Endothelial cell of umbilical vein (primary cell): ENCODE data around the gene FBXO44. TPM values are rescaled to one million over a fixed set of nuclear protein-coding genes. Genes with fewer than 3 reads are reported as not detected.

ENCODE experiments used
- BruUV-seq: library from RNA; stranded (reverse); fragments of 400-500 nt; replicated peaks from 2 replicates; lab custom pipeline; 2021; lab: Mats Ljungman, UMichigan
- CTCF ChIA-PET: fragments of 300-600, 350-600 bp; sonication (Branson Sonifier 250); formaldehyde crosslinking; loops from one replicate; lab custom pipeline; 2021; ENCODE audit warnings: antibody characterized with exemption, inconsistent platforms; lab: Charles Lee
- POLR2A ChIA-PET: fragments of 300-600, 350-600 bp; sonication (Branson Sonifier 250); formaldehyde crosslinking; loops from one replicate; lab custom pipeline; 2021; ENCODE audit warnings: antibody characterized with exemption, inconsistent platforms; lab: Charles Lee
- DNase-seq: peaks from one replicate; pipeline ENCODE4 v3.0.0-alpha.2; 2011; ENCODE audit warnings: low read depth, low spot score
- FAIRE-seq: peaks from 2 replicates; lab custom pipeline; 2011; peaks lifted over from hg19 to GRCh38; lab: Jason Lieb, UNC
- H2AFZ ChIP-seq: 2 replicates; pipeline ENCODE4 v1.6.0; 2012; ENCODE audit warnings: low read depth, low read length, control low read depth, inconsistent platforms
- H3K27ac ChIP-seq: 2 replicates; pipeline ENCODE4 v1.5.1; 2011; ENCODE audit warnings: low read depth, mild to moderate bottlenecking, control low read depth, low read length, moderate library complexity; ENCODE audit not compliant: insufficient read depth
- H3K27me3 ChIP-seq, 2 experiments: 2 replicates each; pipeline versions ENCODE4 v1.6.0 to v1.6.1; 2011; ENCODE audit warnings: low read length in 2 of 2, mixed read lengths in 1 of 2; ENCODE audit not compliant: control insufficient read depth in 2 of 2, insufficient read depth in 2 of 2
- H3K36me3 ChIP-seq, 2 experiments: 2 replicates in 1 of 2; 3 replicates in 1 of 2; pipeline ENCODE4 v1.5.1; 2011; ENCODE audit warnings: low read length in 2 of 2, mild to moderate bottlenecking in 1 of 2, moderate library complexity in 1 of 2; ENCODE audit not compliant: control insufficient read depth in 2 of 2, insufficient read depth in 2 of 2; ENCODE audit errors: extremely low read depth in 1 of 2
- H3K4me1 ChIP-seq: 3 replicates; pipeline ENCODE4 v1.5.1; 2011; ENCODE audit warnings: mild to moderate bottlenecking, low read length; ENCODE audit not compliant: control insufficient read depth, insufficient read depth; ENCODE audit errors: extremely low read depth
- H3K4me2 ChIP-seq: 2 replicates; pipeline ENCODE4 v1.6.1; 2011; ENCODE audit warnings: low read length, control low read depth, mixed read lengths; ENCODE audit not compliant: insufficient read depth
- H3K4me3 ChIP-seq, 3 experiments: fragments of 200-600 bp in 1 of 3; sonication (generic), shearing (Covaris generic) in 1 of 3; replicated peaks in 1 of 3; 2 replicates each; pipeline ENCODE4 v1.5.1; 2011 to 2016; ENCODE audit warnings: control low read depth in 3 of 3, low read length in 3 of 3, mild to moderate bottlenecking in 2 of 3, inconsistent platforms in 1 of 3, low read depth in 1 of 3, moderate library complexity in 1 of 3; ENCODE audit not compliant: insufficient read depth in 1 of 3
- H3K79me2 ChIP-seq: 2 replicates; pipeline ENCODE4 v1.6.0; 2012; ENCODE audit warnings: low read length, inconsistent platforms; ENCODE audit not compliant: control insufficient read depth, insufficient read depth
- H3K9ac ChIP-seq: replicated peaks from 2 replicates; pipeline ENCODE3; 2011; ENCODE audit warnings: low read length, control low read depth; ENCODE audit not compliant: insufficient read depth; ENCODE audit errors: extremely low read depth
- H3K9me1 ChIP-seq: replicated peaks from 3 replicates; pipeline ENCODE4 v1.6.0; 2011; ENCODE audit warnings: mild to moderate bottlenecking, low read length; ENCODE audit not compliant: control insufficient read depth, insufficient read depth; ENCODE audit errors: extremely low read depth
- H3K9me3 ChIP-seq: replicated peaks from 2 replicates; pipeline ENCODE4 v1.5.1; 2012; ENCODE audit warnings: low read length, inconsistent platforms; ENCODE audit not compliant: control insufficient read depth, insufficient read depth
- H4K20me1 ChIP-seq: replicated peaks from 2 replicates; pipeline ENCODE3; 2011; ENCODE audit warnings: mild to moderate bottlenecking, low read length; ENCODE audit not compliant: control insufficient read depth, insufficient read depth; ENCODE audit errors: extremely low read depth
- EZH2 ChIP-seq: IDR thresholded peaks from 2 replicates; pipeline ENCODE4 v1.6.1; 2012; ENCODE audit warnings: borderline replicate concordance, low read depth, mild to moderate bottlenecking, moderate library complexity, low read length, inconsistent platforms; ENCODE audit not compliant: severe bottlenecking
- FOS ChIP-seq: IDR thresholded peaks from 2 replicates; pipeline ENCODE4 v1.6.1; 2011; ENCODE audit warnings: mild to moderate bottlenecking, low read length, moderate library complexity, borderline replicate concordance; ENCODE audit not compliant: insufficient read depth
- GATA2 ChIP-seq: IDR thresholded peaks from 2 replicates; pipeline ENCODE4 v1.7.0; 2011; ENCODE audit warnings: low read depth, mild to moderate bottlenecking, moderate library complexity, mixed read lengths, low read length; ENCODE audit not compliant: insufficient read length, insufficient read depth
- JUN ChIP-seq: IDR thresholded peaks from 2 replicates; pipeline ENCODE4 v1.6.1; 2011; ENCODE audit warnings: borderline replicate concordance, low read depth; ENCODE audit not compliant: insufficient read length, insufficient read depth
- MYC ChIP-seq: IDR thresholded peaks from one replicate; pipeline ENCODE4 v1.6.1; 2011; ENCODE audit warnings: mild to moderate bottlenecking, low read depth, low read length
- POLR2A ChIP-seq: IDR thresholded peaks from 2 replicates; pipeline ENCODE4 v1.6.1; 2012; ENCODE audit warnings: low read depth, mild to moderate bottlenecking, control low read depth, low read length
- POLR2AphosphoS5 ChIP-seq: IDR thresholded peaks from 2 replicates; pipeline ENCODE4 v1.6.1; 2012; ENCODE audit warnings: low read depth, mild to moderate bottlenecking, control low read depth, low read length, moderate library complexity; ENCODE audit not compliant: insufficient read depth
- dilution Hi-C: fragments of 300-500 bp; cut with MboI; formaldehyde crosslinking; loops from one replicate; pipeline ENCODE4 v1.15.0; 2019; ENCODE audit warnings: low sequenced_read_pairs; ENCODE audit not compliant: extremely low pct_ligation_motif_present
- intact Hi-C: fragments of 100-400 bp; cut with micrococcal nuclease; formaldehyde crosslinking; loops from one replicate; pipeline ENCODE4 v1.10.0; 2022
- polyA plus RNA-seq, 4 experiments: library from polyadenylated mRNA; depleted of rRNA in 3 of 4; stranded (reverse) in 3 of 4; unstranded in 1 of 4; fragments of >200 nt; gene quantifications; 2 replicates each; pipeline versions ENCODE4 v1.2.1 to v1.2.3, GENCODE V29; 2011 to 2012; ENCODE audit warnings: missing spikeins in 1 of 4
- total RNA-seq: library from RNA; stranded (reverse); gene quantifications from 2 replicates; pipeline ENCODE4 v1.2.3, GENCODE V29; 2021
- TF ChIP-seq, protein P1 (sequence below), 2 donors: IDR thresholded peaks; 1 replicate in 1 of 2; 2 replicates in 1 of 2; pipeline ENCODE4 v1.5.1; 2011; ENCODE audit warnings: low read length in 2 of 2, mild to moderate bottlenecking in 2 of 2, moderate library complexity in 2 of 2, control low read depth in 1 of 2, inconsistent platforms in 1 of 2, low read depth in 1 of 2; ENCODE audit not compliant: insufficient read depth in 1 of 2; ENCODE audit errors: extremely low read depth in 1 of 2
- TF ChIP-seq, protein P2 (sequence below): IDR thresholded peaks from 2 replicates; pipeline ENCODE4 v1.6.1; 2011; ENCODE audit not compliant: insufficient read depth, insufficient read length

The FBXO44 gene
- total and polyA plus RNA-seq, 2 donors (not counting 3 experiments of a cell fraction or from before 2014, with no cell fraction given): 16.8 to 22.5 TPM

DNA sequence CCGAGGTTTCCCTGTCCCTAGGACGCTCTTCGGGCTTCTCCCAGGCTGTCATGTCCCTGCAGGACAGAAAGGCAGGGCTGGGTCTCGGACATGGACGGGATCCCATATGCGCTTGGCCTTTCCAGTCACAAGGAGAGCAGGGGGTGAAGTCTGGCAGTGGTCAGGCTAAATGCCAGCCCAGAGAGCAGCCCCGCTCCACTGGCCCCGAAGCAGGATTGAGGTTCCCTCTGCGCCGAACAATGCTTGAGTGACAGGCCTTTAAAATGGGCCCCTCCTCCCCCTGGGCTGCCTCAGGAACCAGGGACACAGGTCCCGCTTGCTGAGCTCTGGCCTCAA, 49.5 kb downstream of the FBXO44 start:
- Histone ChIP-seq H3K36me3 (no peaks in the 10 kb centered on the region), H3K27ac (no peak overlapping the region), H3K4me3 (no peak overlapping the region), H3K9me3 (no peaks in the 10 kb centered on the region), H3K4me1 (no peaks in the 10 kb centered on the region), H2AFZ (no peak overlapping the region), H3K4me2 (no peak overlapping the region), H4K20me1 (no peaks in the 10 kb centered on the region), H3K9me1 (no peaks in the 10 kb centered on the region), H3K9ac (no peak overlapping the region), H3K27me3 (peaks cover 12 to 20% of the 10 kb centered on the region in 2 experiments), H3K79me2 (no peaks in the 10 kb centered on the region)
- BruUV-seq: no TSS peak
- intact Hi-C loops: no loop called here
- TF ChIP-seq JUN: no peak
- TF ChIP-seq MYC: no peak
- TF ChIP-seq, protein P1, sequence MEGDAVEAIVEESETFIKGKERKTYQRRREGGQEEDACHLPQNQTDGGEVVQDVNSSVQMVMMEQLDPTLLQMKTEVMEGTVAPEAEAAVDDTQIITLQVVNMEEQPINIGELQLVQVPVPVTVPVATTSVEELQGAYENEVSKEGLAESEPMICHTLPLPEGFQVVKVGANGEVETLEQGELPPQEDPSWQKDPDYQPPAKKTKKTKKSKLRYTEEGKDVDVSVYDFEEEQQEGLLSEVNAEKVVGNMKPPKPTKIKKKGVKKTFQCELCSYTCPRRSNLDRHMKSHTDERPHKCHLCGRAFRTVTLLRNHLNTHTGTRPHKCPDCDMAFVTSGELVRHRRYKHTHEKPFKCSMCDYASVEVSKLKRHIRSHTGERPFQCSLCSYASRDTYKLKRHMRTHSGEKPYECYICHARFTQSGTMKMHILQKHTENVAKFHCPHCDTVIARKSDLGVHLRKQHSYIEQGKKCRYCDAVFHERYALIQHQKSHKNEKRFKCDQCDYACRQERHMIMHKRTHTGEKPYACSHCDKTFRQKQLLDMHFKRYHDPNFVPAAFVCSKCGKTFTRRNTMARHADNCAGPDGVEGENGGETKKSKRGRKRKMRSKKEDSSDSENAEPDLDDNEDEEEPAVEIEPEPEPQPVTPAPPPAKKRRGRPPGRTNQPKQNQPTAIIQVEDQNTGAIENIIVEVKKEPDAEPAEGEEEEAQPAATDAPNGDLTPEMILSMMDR (IDR thresholded peaks at IDR 0.05; ENCODE audit: extremely low read depth in 1 of 2, insufficient read depth in 1 of 2, low read depth in 1 of 2, low read length in 2 of 2): no peak
- no peak for TF ChIP-seq FOS
- TF ChIP-seq POLR2AphosphoS5: no peak
- no peak for TF ChIP-seq POLR2A
- no peak for TF ChIP-seq GATA2
- TF ChIP-seq, protein P2, sequence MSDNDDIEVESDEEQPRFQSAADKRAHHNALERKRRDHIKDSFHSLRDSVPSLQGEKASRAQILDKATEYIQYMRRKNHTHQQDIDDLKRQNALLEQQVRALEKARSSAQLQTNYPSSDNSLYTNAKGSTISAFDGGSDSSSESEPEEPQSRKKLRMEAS: no peak
- no peak for TF ChIP-seq EZH2
- ChIA-PET POLR2A (no interaction called here), CTCF (interaction anchor here (2.1 kb wide), 1 partner anchor 15 kb away, joined by 6 read pairs; no protein-coding TSS in a partner anchor)
- dilution Hi-C loops: no loop called here
- DNase-seq (no peak), FAIRE-seq (no peak)
